Measurements from ENCODE around the gene NPAS3.

NPAS3 gene

DNA sequence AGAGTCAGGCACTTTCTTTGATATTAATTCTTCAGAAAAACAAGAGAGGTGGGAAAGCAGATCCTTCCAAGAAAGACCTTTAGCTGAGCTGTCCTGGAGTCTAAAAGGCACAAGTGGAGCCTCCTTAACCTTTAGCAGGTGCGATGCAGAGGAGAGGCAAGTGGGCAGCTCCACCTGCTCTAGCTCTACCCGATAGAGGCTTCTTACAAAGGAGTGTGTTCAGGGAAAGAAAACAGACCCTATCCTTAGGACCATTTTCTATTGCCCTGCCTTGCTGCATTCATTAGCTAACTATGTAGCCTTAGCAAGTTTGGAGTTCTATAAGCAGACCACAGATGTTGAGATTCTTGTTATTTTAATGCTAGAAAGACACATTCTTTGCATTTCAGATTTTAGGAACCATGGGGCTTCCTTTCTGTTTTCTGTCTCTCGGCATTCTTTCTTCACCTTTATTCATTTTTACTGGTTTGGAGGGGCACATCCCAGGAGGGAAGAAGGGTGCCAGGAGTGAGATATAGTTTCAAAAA, 797.7 kb downstream of the NPAS3 start:
- DNase-seq, result no peak

DNA sequence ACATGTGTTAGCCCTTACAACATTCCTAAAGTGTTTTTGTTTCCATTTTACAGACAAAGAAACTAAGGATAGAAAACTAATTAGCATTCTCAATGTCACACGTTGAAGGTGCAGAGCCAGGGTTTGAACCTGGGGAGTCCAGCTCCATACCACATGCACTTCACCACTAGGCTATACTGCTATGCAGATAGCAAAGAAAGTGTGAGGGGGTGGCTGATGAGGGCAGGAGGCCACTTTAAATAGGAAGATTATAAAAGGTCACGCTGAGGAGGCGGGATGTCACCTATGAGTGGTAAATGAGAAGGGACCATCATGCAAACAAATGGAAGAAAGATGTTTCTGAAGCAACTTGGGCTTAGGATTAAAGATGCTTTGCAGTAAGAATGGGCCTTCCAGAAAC, 798.3 kb downstream of the NPAS3 start:
- DNase-seq, result no peak

DNA sequence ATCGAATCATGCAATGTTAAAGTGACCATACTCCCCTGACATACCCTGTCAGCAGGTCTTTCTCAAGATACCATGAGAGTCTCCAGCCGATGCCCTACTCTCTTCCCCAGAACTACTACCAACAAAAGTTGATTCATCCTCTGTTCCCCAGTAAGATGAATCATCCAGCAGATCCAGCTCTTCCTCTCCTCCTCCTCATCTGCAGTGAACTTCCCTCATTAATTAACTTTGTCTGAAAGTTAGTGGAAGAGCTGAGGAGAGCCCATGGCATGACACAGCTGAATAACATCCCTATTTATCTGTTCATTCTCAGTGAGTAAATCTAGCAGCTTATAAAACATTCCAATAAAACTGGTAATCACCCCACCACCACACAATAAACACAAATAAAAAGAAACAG, 798.8 kb downstream of the NPAS3 start:
- no peak for DNase-seq

DNA sequence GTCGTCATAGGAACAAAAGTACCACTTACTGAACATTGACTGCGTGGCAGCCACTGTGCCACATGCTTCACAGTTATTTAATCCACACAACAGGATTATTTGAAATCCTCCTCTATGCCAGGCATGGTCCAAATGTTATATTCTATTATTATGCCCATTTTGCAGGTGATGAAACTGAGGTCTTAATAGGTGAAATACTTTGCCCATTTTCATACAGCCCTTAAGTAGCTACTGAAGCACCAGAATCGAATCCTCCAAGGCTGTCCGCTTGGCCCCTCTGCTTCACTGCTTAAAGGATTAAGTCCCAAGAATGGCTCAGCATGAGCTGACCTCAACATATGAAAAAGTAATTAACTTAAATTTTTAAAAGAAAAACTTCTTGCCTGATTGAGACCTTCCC, 799.4 kb downstream of the NPAS3 start:
- DNase-seq, result no peak

GRCh38 chr14:33738491-33738890, 799.8 kb downstream of the NPAS3 start:
- no peak for DNase-seq

GRCh38 chr14:33740531-33740930, 801.9 kb downstream of the NPAS3 start:
- DNase-seq, result no peak

- no peak for DNase-seq
Observed at GRCh38 chr14:33742166-33742565, 803.5 kb downstream of the NPAS3 start.

- DNase-seq, result no peak
Observed at GRCh38 chr14:33745163-33745562, 806.5 kb downstream of the NPAS3 start.

- DNase-seq, result no peak
Observed at GRCh38 chr14:33747749-33748148, 809.1 kb downstream of the NPAS3 start.

DNA sequence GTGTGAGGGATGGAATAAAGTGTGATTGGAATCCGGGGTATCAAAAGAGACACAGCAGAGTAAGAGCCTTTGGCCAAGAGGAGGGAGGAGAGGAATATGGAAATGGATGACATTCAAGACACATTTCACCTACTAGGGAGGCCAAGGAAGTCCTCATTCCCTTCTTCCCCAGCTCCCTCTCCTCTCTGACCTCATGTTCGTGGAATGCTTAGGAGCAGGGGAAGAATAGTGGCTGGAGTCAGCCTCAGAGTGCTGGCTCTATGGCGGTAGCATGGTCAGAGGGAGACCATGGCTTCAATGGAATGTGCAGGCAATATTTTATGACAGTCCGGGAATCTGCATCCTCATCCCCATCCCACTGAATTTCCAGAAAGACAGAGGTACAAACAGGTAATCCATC, 815.6 kb downstream of the NPAS3 start:
- no peak for DNase-seq

DNA sequence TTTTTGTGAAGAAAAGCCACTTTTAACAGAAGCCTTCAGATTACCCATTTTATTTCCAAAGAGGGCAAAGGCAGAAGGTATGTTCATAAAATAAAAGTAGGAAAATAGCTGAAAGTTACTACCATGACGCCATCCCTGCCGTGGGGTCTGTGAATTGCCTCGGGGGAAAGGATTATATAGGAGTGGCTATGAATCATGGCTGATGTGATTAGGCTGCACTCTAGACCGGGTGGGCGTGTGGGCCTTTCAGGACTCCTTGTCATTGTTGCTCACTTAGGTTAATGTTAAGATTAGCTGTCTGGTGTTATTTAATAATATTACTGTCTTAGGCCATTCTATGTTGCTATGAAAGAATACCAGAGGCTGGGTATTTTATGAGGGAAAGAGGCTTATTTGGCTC, 816.7 kb downstream of the NPAS3 start:
- DNase-seq, result no peak

GRCh38 chr14:33756833-33757232, 818.2 kb downstream of the NPAS3 start:
- no peak for DNase-seq

- no peak for DNase-seq
Observed at GRCh38 chr14:33758547-33758946, 819.9 kb downstream of the NPAS3 start.

DNA sequence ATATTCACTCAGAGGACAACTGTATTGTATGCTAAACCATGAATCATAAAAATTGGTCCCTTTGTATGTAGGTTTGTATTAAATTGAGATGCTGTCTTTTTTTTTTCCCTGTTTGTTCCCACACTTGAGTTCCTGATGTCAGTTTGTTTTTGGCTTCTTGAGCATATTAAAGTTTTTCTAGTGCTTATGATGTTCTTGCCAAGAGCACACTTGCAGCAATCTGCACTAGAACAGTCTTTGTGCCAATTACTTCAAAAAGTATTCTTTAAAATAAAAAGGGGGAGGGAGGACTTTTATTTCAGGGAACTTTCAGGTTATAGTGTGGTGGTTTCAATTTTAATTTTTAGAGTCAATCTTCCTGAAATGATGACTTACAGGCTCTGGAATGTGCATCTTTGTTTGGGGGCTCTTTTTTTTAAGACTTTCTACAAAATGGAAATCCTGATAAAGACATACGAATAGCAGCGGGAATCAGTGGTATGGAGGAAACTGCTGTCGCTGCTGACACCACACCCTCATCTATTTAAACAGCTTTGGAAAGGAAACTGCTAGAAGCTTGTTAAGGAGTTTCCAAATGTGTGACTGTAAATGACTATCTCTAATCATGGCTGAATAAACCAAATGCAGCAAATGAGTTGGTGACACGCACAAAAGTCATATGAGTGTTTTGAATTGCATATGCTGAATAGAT, 823.6 kb downstream of the NPAS3 start:
- no peak for DNase-seq

DNA sequence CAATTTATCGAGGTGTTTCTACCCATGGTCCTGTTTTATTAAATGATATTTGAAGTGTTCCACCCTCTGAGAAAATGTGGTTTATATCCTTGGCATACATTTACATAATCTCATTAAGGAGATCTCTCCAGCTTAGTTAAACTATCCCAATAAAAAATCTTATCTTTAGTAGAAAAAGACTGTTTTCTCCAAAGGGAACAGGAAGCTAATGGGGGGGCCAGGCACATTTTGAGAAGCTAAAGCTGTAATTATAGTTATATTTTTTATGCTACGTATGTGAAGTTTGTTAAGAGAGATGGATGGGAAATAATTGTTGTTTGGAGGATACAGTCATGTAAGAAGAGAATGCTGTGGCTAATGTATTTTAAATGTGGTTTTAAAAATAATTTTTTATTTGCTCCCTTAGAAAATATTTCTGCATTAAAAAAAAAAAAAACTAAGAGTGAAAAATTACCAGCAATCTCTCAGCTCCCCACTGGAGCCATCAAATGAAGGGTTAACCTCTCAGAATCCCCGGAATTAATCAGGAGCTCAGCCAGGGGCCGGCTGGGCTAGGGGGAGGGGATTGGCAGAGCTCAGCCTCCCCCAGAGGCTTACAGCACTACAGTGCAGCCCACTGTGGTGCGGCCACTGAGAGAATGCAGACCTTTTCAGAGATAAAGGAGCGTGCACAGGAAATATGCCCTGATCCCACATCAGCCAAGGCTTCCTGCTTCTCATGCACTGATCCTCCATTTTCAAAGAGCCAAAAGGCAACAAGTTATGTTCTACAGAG, 826.4 kb downstream of the NPAS3 start:
- no peak for DNase-seq

GRCh38 chr14:33767586-33768457, 829.1 kb downstream of the NPAS3 start:
- DNase-seq, result no peak

- DNase-seq, result no peak
Observed at GRCh38 chr14:33768458-33768830, 829.8 kb downstream of the NPAS3 start.

GRCh38 chr14:33773205-33774030, 834.7 kb downstream of the NPAS3 start:
- DNase-seq, result no peak

DNA sequence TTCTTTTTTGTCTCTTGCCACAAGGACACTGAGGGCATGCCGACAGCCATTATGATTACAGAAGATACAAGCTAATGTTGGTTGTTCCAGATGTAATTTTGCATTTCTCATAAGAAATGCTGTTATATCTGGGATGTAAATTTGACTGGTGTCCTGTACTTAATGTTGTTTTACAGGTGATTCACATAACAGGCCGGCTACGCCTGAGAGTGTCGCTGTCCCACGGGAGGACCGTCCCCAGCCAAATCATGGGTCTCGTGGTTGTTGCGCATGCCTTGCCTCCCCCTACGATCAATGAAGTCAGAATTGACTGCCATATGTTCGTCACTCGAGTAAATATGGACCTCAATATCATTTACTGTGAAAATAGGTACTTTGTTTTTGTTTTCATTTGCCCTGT, 835.5 kb downstream of the NPAS3 start:
- DNase-seq, result no peak

- DNase-seq, result no peak
Observed at GRCh38 chr14:33774723-33775470, 836.2 kb downstream of the NPAS3 start.

- no peak for DNase-seq
Observed at GRCh38 chr14:33776871-33777270, 838.2 kb downstream of the NPAS3 start.

GRCh38 chr14:33777681-33778080, 839.0 kb downstream of the NPAS3 start:
- DNase-seq, result no peak

All from activated naive CD4-positive, alpha-beta T cell (primary cell).